PFSK-1 (cell line): ENCODE results near the gene RNPC3.

ENCODE experiments used
- FOXP2 ChIP-seq: optimal IDR thresholded peaks from 2 replicates; pipeline ENCODE3; 2011; ENCODE audit warnings: borderline replicate concordance, control low read depth, inconsistent platforms; ENCODE audit not compliant: insufficient read depth; ENCODE audit errors: extremely low read length, extremely low read depth
- REST ChIP-seq, 2 experiments: IDR thresholded peaks; 2 replicates each; pipeline versions ENCODE4 v1.6.1 to v1.8.0; 2011 to 2012; ENCODE audit warnings: low read depth in 2 of 2, low read length in 2 of 2, control low read depth in 1 of 2, inconsistent platforms in 1 of 2, mild to moderate bottlenecking in 1 of 2, moderate library complexity in 1 of 2; ENCODE audit not compliant: insufficient read depth in 1 of 2
- SIN3A ChIP-seq: IDR thresholded peaks from 2 replicates; pipeline ENCODE4 v1.6.1; 2012; ENCODE audit warnings: mild to moderate bottlenecking, low read length, moderate library complexity, borderline replicate concordance; ENCODE audit not compliant: insufficient read depth

GRCh38 chr1:103560427-103560826, 34.9 kb downstream of the RNPC3 start:
- no peak for TF ChIP-seq SIN3A
- no peak for TF ChIP-seq REST (IDR thresholded peaks at IDR 0.05; ENCODE audit: insufficient read depth in 1 of 2, low read depth in 2 of 2, low read length in 2 of 2)
- TF ChIP-seq FOXP2, result no peak
